Upper lobe of left lung (tissue), 6 donors: Measurements from ENCODE around the gene AVEN. TPM values are rescaled to one million over a fixed set of nuclear protein-coding genes. Genes with fewer than 3 reads are reported as not detected.
"Not testable (repeated sequence)": the region's sequence is repeated elsewhere in the genome, so short reads cannot be mapped to it uniquely, and the experiment has no call there.

Source experiments
- ATAC-seq, 2 donors: fragments of 200-7000 bp; cut with Tn5 transposase; one replicate each; pipeline ENCODE4 v1.9.1; 2022; ENCODE audit warnings: mild to moderate bottlenecking in 2 of 2, moderate library complexity in 2 of 2; ENCODE audit not compliant: low FRiP score in 2 of 2
- DNase-seq, 2 donors: peaks; one replicate each; pipeline ENCODE4 v3.0.0-alpha.2; 2019 to 2020
- H3K27ac ChIP-seq, 4 donors: fragments of 200-600 bp; sonication (generic); one replicate each; pipeline ENCODE4 v1.5.1; 2016 to 2019
- H3K27me3 ChIP-seq, 4 donors: fragments of 200-600 bp; sonication (generic); one replicate each; pipeline ENCODE4 v1.5.1; 2017 to 2019
- H3K36me3 ChIP-seq, 4 donors: fragments of 200-600 bp; sonication (generic); one replicate each; pipeline ENCODE4 v1.5.1; 2016 to 2019
- H3K4me1 ChIP-seq, 4 donors: fragments of 200-600 bp; sonication (generic); one replicate each; pipeline ENCODE4 v1.5.1; 2018 to 2019
- H3K4me3 ChIP-seq, 4 donors: fragments of 200-600 bp; sonication (generic); one replicate each; pipeline ENCODE4 v1.5.1; 2017 to 2019; ENCODE audit warnings: mild to moderate bottlenecking in 2 of 4, moderate library complexity in 1 of 4
- H3K9me3 ChIP-seq, 4 donors: fragments of 200-600 bp; sonication (generic); one replicate each; pipeline ENCODE4 v1.5.1; 2018 to 2019
- CTCF ChIP-seq, 6 experiments: fragments of 450-650 bp in 4 of 6; fragments of 200-600 bp in 2 of 6; sonication (generic) in 2 of 6; IDR thresholded peaks; one replicate each; pipeline ENCODE4 v1.5.1; 2016 to 2019; ENCODE audit warnings: antibody characterized with exemption in 6 of 6
- EP300 ChIP-seq, 4 donors: sonication (generic); formaldehyde crosslinking; IDR thresholded peaks; one replicate each; pipeline ENCODE4 v1.5.1; 2017; ENCODE audit warnings: antibody characterized with exemption in 4 of 4, control low read depth in 2 of 4
- POLR2A ChIP-seq, 4 donors: fragments of 450-650 bp; IDR thresholded peaks; one replicate each; pipeline ENCODE4 v1.5.1; 2016 to 2017; ENCODE audit warnings: antibody characterized with exemption in 4 of 4, mild to moderate bottlenecking in 2 of 4
- POLR2AphosphoS5 ChIP-seq, 2 donors: sonication (generic); formaldehyde crosslinking; IDR thresholded peaks; one replicate each; pipeline ENCODE4 v1.5.1; 2017; ENCODE audit warnings: antibody characterized with exemption in 2 of 2
- WGBS, 2 donors: methylation state at CpG; one replicate each; pipeline ENCODE4 v1.1.5; 2017 to 2018; 5-methylcytosine and 5-hydroxymethylcytosine counted together
- total RNA-seq, 6 donors: library from RNA; depleted of rRNA in 4 of 6; stranded (reverse); fragments of >200 nt in 4 of 6; gene quantifications; one replicate each; pipeline versions ENCODE4 v1.1.0 to v1.2.1, GENCODE V29; 2016 to 2021
- donor health status: DM: no; HTN: no; CAD: no; lungs with moderate emphysema.
- donor health status: DM: no; HTN: yes; CAD: no; lungs with severe emphysema.

The AVEN gene
- total RNA-seq, 6 donors from 2014 or later = 6.9 to 38.8 (median 9.9) TPM

GRCh38 chr15:33822479-33822878 is 216.5 kb downstream of the AVEN start:
- no peaks in the 10 kb centered on the region for H3K9me3 ChIP-seq
- TF ChIP-seq POLR2AphosphoS5 (IDR thresholded peaks at IDR 0.05) (no peak), CTCF (IDR thresholded peaks at IDR 0.05) (no peak), POLR2A (IDR thresholded peaks at IDR 0.05) (no peak), EP300 (IDR thresholded peaks at IDR 0.05) (no peak)
- ATAC-seq = no peak

GRCh38 chr15:33819499-33819898 is 219.5 kb downstream of the AVEN start:
- WGBS, 2 donors = 87 to 95% methylated on average over 6 of the region's 6 CpGs
- H3K27ac ChIP-seq, H3K27me3 ChIP-seq, DNase-seq, H3K4me3 ChIP-seq, H3K4me1 ChIP-seq, ATAC-seq, H3K36me3 ChIP-seq, H3K9me3 ChIP-seq: not testable (repeated sequence)

More at GRCh38 chr15:33822479-33822878, 216.5 kb downstream of the AVEN start:
- no peak for DNase-seq
- WGBS, 2 donors = 67 to 68% methylated on average over 4 of the region's 4 CpGs
- no peaks in the 10 kb centered on the region for H3K36me3 ChIP-seq
- no peak overlapping the region for H3K4me3 ChIP-seq
- H3K27ac ChIP-seq = no peak overlapping the region
- no peaks in the 10 kb centered on the region for H3K4me1 ChIP-seq
- no peaks in the 10 kb centered on the region for H3K27me3 ChIP-seq

Other genes with a start within 250 kb of the AVEN start
- under 1 TPM in 2 of 6 donors, not detected in 4; 0.11 to 0.15 TPM for gene CHRM5, start 70.7 kb downstream of the AVEN start, total RNA-seq
- gene EMC7, start 62.7 kb upstream of the AVEN start, total RNA-seq = 10 to 100 TPM in 5 of 6 donors, 1 to 10 TPM in 1; 9.3 to 71.9 (median 46.0) TPM
- 1 to 10 TPM in 4 of 6 donors, under 1 TPM in 2; 0.55 to 5.2 (median 1.2) TPM for gene PGBD4, start 62.9 kb upstream of the AVEN start, total RNA-seq
- gene KATNBL1, start 170.9 kb upstream of the AVEN start, total RNA-seq = 10 to 100 TPM; 26.5 to 71.2 (median 55.2) TPM
- gene EMC4, start 185.8 kb upstream of the AVEN start, total RNA-seq = 100 to 1,000 TPM in 3 of 6 donors, 10 to 100 TPM in 3; 41.9 to 147 (median 99.5) TPM